ENCODE data around the gene TMEM182.

DNA sequence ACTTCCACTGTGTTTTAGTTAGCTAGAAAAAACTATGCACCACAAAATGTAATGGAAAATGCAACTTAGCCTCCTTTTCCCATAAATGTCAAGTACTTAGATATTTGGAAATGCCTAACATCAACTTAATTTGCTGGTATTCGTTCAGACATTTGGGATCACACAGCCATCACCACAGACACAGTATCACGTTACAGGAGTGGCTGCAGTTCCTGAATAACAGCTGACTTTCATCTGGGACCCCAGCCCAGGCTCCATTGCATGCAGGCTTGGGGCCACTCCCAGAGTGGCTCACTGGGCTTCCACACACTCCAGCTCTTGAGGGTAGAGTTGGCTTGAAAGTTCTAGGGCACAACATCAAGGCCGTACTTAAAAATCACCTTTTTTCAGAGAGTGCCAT is 9.3 kb downstream of the TMEM182 start:
- TF ChIP-seq ZNF57 (CRISPR knock-in tag; IDR thresholded peaks at IDR 0.05) (no peak), SIN3A (IDR thresholded peaks at IDR 0.05; ENCODE audit: borderline replicate concordance in 2 of 2, control insufficient read depth in 1 of 2, low read depth in 2 of 2, low read length in 2 of 2) (no peak), MAZ (CRISPR knock-in tag; conservative IDR thresholded peaks at IDR 0.05 in 1 of 2, IDR thresholded peaks at IDR 0.05 in 1 of 2) (no peak), KDM4B (IDR thresholded peaks at IDR 0.05; ENCODE audit: borderline replicate concordance in 2 of 2, low read depth in 1 of 2) (no peak), SPI1 (IDR thresholded peaks at IDR 0.05; ENCODE audit: borderline replicate concordance, low read depth, low read length) (no peak), ZNF263 (CRISPR knock-in tag; IDR thresholded peaks at IDR 0.05; ENCODE audit: borderline replicate concordance) (no peak), PHF21A (IDR thresholded peaks at IDR 0.05; ENCODE audit: borderline replicate concordance, low read depth) (no peak), NFYB (IDR thresholded peaks at IDR 0.05; ENCODE audit: extremely low read depth, insufficient read length) (no peak)
- TF ChIP-seq, protein P1, sequence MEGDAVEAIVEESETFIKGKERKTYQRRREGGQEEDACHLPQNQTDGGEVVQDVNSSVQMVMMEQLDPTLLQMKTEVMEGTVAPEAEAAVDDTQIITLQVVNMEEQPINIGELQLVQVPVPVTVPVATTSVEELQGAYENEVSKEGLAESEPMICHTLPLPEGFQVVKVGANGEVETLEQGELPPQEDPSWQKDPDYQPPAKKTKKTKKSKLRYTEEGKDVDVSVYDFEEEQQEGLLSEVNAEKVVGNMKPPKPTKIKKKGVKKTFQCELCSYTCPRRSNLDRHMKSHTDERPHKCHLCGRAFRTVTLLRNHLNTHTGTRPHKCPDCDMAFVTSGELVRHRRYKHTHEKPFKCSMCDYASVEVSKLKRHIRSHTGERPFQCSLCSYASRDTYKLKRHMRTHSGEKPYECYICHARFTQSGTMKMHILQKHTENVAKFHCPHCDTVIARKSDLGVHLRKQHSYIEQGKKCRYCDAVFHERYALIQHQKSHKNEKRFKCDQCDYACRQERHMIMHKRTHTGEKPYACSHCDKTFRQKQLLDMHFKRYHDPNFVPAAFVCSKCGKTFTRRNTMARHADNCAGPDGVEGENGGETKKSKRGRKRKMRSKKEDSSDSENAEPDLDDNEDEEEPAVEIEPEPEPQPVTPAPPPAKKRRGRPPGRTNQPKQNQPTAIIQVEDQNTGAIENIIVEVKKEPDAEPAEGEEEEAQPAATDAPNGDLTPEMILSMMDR (IDR thresholded peaks at IDR 0.05 in 2 of 3, conservative IDR thresholded peaks at IDR 0.05 in 1 of 3; ENCODE audit: insufficient read depth in 2 of 3, low read depth in 1 of 3, low read length in 3 of 3), result no peak
- TF ChIP-seq, protein P2, sequence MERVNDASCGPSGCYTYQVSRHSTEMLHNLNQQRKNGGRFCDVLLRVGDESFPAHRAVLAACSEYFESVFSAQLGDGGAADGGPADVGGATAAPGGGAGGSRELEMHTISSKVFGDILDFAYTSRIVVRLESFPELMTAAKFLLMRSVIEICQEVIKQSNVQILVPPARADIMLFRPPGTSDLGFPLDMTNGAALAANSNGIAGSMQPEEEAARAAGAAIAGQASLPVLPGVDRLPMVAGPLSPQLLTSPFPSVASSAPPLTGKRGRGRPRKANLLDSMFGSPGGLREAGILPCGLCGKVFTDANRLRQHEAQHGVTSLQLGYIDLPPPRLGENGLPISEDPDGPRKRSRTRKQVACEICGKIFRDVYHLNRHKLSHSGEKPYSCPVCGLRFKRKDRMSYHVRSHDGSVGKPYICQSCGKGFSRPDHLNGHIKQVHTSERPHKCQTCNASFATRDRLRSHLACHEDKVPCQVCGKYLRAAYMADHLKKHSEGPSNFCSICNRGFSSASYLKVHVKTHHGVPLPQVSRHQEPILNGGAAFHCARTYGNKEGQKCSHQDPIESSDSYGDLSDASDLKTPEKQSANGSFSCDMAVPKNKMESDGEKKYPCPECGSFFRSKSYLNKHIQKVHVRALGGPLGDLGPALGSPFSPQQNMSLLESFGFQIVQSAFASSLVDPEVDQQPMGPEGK (CRISPR knock-in tag; IDR thresholded peaks at IDR 0.05; ENCODE audit: borderline replicate concordance), result no peak
- TF ChIP-seq, protein P3, sequence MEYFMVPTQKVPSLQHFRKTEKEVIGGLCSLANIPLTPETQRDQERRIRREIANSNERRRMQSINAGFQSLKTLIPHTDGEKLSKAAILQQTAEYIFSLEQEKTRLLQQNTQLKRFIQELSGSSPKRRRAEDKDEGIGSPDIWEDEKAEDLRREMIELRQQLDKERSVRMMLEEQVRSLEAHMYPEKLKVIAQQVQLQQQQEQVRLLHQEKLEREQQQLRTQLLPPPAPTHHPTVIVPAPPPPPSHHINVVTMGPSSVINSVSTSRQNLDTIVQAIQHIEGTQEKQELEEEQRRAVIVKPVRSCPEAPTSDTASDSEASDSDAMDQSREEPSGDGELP (CRISPR knock-in tag; IDR thresholded peaks at IDR 0.05; ENCODE audit: borderline replicate concordance), result no peak
- TF ChIP-seq, protein P4, sequence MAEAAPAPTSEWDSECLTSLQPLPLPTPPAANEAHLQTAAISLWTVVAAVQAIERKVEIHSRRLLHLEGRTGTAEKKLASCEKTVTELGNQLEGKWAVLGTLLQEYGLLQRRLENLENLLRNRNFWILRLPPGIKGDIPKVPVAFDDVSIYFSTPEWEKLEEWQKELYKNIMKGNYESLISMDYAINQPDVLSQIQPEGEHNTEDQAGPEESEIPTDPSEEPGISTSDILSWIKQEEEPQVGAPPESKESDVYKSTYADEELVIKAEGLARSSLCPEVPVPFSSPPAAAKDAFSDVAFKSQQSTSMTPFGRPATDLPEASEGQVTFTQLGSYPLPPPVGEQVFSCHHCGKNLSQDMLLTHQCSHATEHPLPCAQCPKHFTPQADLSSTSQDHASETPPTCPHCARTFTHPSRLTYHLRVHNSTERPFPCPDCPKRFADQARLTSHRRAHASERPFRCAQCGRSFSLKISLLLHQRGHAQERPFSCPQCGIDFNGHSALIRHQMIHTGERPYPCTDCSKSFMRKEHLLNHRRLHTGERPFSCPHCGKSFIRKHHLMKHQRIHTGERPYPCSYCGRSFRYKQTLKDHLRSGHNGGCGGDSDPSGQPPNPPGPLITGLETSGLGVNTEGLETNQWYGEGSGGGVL (CRISPR knock-in tag; IDR thresholded peaks at IDR 0.05), result no peak
- TF ChIP-seq, protein P5, sequence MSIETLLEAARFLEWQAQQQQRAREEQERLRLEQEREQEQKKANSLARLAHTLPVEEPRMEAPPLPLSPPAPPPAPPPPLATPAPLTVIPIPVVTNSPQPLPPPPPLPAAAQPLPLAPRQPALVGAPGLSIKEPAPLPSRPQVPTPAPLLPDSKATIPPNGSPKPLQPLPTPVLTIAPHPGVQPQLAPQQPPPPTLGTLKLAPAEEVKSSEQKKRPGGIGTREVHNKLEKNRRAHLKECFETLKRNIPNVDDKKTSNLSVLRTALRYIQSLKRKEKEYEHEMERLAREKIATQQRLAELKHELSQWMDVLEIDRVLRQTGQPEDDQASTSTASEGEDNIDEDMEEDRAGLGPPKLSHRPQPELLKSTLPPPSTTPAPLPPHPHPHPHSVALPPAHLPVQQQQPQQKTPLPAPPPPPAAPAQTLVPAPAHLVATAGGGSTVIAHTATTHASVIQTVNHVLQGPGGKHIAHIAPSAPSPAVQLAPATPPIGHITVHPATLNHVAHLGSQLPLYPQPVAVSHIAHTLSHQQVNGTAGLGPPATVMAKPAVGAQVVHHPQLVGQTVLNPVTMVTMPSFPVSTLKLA (conservative IDR thresholded peaks at IDR 0.05), result no peak
- TF ChIP-seq, protein P6, sequence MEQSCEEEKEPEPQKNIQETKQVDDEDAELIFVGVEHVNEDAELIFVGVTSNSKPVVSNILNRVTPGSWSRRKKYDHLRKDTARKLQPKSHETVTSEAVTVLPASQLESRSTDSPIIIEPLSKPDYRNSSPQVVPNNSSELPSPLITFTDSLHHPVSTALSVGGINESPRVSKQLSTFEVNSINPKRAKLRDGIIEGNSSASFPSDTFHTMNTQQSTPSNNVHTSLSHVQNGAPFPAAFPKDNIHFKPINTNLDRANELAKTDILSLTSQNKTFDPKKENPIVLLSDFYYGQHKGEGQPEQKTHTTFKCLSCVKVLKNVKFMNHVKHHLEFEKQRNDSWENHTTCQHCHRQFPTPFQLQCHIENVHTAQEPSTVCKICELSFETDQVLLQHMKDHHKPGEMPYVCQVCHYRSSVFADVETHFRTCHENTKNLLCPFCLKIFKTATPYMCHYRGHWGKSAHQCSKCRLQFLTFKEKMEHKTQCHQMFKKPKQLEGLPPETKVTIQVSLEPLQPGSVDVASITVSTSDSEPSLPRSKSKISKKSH (CRISPR knock-in tag; IDR thresholded peaks at IDR 0.05), result no peak

All from K562 (cell line).